SK-N-SH (cell line): ENCODE results near the gene SAMD4B. TPM values are rescaled to one million over a fixed set of nuclear protein-coding genes. Genes with fewer than 3 reads are reported as not detected.

Experiments used
- CTCF ChIA-PET: fragments of 300-600, 350-600 bp; formaldehyde crosslinking; extraction: SDS; loops from one replicate; lab custom pipeline; 2021; lab: Yijun Ruan, JAX
- POLR2A ChIA-PET: fragments of 350-600 bp; sonication (Branson Sonifier 250); formaldehyde crosslinking; extraction: SDS; loops from one replicate; lab custom pipeline; 2020; ENCODE audit warnings: antibody characterized with exemption, inconsistent platforms; lab: Yijun Ruan, JAX
- DNase-seq: peaks from one replicate; pipeline ENCODE4 v3.0.0; 2012
- H2AFZ ChIP-seq: fragments of 200-600 bp; sonication (generic); 2 replicates; pipeline ENCODE4 v1.8.1; 2016; ENCODE audit warnings: antibody characterized with exemption, mild to moderate bottlenecking, low read depth
- H3F3A ChIP-seq: fragments of 200-600 bp; sonication (generic); replicated peaks from 2 replicates; pipeline ENCODE3; 2016; ENCODE audit warnings: antibody characterized with exemption, mild to moderate bottlenecking; ENCODE audit not compliant: insufficient read depth
- H3K27ac ChIP-seq, 2 experiments: fragments of 200-500 bp in 1 of 2; fragments of 200-600 bp in 1 of 2; sonication (Bioruptor generic) in 1 of 2; sonication (generic), shearing (Covaris generic) in 1 of 2; 2 replicates each; pipeline versions ENCODE4 v1.5.1 to v1.6.1; 2014 to 2016; ENCODE audit warnings: low read depth in 2 of 2, inconsistent platforms in 1 of 2, low read length in 1 of 2, mild to moderate bottlenecking in 1 of 2, mixed read lengths in 1 of 2
- H3K27me3 ChIP-seq: fragments of 200-600 bp; sonication (generic), shearing (Covaris generic); 2 replicates; pipeline ENCODE4 v1.6.1; 2016; ENCODE audit warnings: mixed run types; ENCODE audit not compliant: insufficient read depth
- H3K36me3 ChIP-seq, 2 experiments: fragments of 200-500 bp in 1 of 2; fragments of 200-600 bp in 1 of 2; sonication (Bioruptor generic) in 1 of 2; sonication (generic) in 1 of 2; replicated peaks in 1 of 2; 2 replicates each; pipeline versions ENCODE3 to v1.5.1; 2014 to 2016; ENCODE audit warnings: low read length in 1 of 2, mild to moderate bottlenecking in 1 of 2; ENCODE audit not compliant: insufficient read depth in 2 of 2, control insufficient read depth in 1 of 2
- H3K4me1 ChIP-seq, 2 experiments: fragments of 200-500 bp in 1 of 2; fragments of 200-600 bp in 1 of 2; sonication (Bioruptor generic) in 1 of 2; sonication (generic), shearing (Covaris generic) in 1 of 2; 2 replicates each; pipeline versions ENCODE4 v1.5.1 to v1.6.1; 2014 to 2016; ENCODE audit warnings: low read depth in 1 of 2, low read length in 1 of 2, mixed run types in 1 of 2; ENCODE audit not compliant: insufficient read depth in 2 of 2, control insufficient read depth in 1 of 2
- H3K4me2 ChIP-seq: fragments of 200-600 bp; sonication (generic), shearing (Covaris generic); 2 replicates; pipeline ENCODE4 v1.6.1; 2017; ENCODE audit warnings: mixed run types
- H3K4me3 ChIP-seq, 2 experiments: fragments of 200-500 bp in 1 of 2; fragments of 200-600 bp in 1 of 2; sonication (Bioruptor generic) in 1 of 2; sonication (generic), shearing (Covaris generic) in 1 of 2; 2 replicates each; pipeline versions ENCODE4 v1.5.1 to v1.8.1; 2014 to 2016; ENCODE audit warnings: low read depth in 2 of 2, inconsistent platforms in 1 of 2, low read length in 1 of 2, mild to moderate bottlenecking in 1 of 2, mixed read lengths in 1 of 2, moderate library complexity in 1 of 2
- H3K79me2 ChIP-seq: fragments of 200-600 bp; sonication (generic); 2 replicates; pipeline ENCODE4 v1.8.1; 2017; ENCODE audit warnings: mild to moderate bottlenecking; ENCODE audit not compliant: insufficient read depth
- H3K9ac ChIP-seq: fragments of 200-600 bp; sonication (generic); 2 replicates; pipeline ENCODE4 v1.6.1; 2017; ENCODE audit warnings: mixed run types
- H3K9me2 ChIP-seq: fragments of 200-600 bp; sonication (generic); 2 replicates; pipeline ENCODE4 v1.6.1; 2017; ENCODE audit warnings: mixed run types
- H3K9me3 ChIP-seq: fragments of 200-600 bp; sonication (generic); 2 replicates; pipeline ENCODE4 v1.6.1; 2017; ENCODE audit warnings: mixed run types, mild to moderate bottlenecking, moderate library complexity
- H4K20me1 ChIP-seq: fragments of 200-600 bp; sonication (generic); 2 replicates; pipeline ENCODE4 v1.6.1; 2017; ENCODE audit warnings: mild to moderate bottlenecking, mixed run types; ENCODE audit not compliant: insufficient read depth
- CHD2 ChIP-seq: fragments of 150-350 bp; IDR thresholded peaks from 2 replicates; pipeline ENCODE4 v1.6.1; 2018; ENCODE audit warnings: low read length; ENCODE audit not compliant: partially characterized antibody
- CTCF ChIP-seq: fragments of 200-600 bp; sonication (generic); IDR thresholded peaks from 2 replicates; pipeline ENCODE4 v1.6.1; 2017; ENCODE audit warnings: antibody characterized with exemption, mild to moderate bottlenecking, moderate library complexity
- ELF1 ChIP-seq: IDR thresholded peaks from 2 replicates; pipeline ENCODE4 v1.4.0; 2012
- EP300 ChIP-seq, 2 experiments: IDR thresholded peaks; 2 replicates each; pipeline versions ENCODE4 v1.4.0 to v1.6.1; 2012; ENCODE audit warnings: borderline replicate concordance in 1 of 2, low read depth in 1 of 2, low read length in 1 of 2
- EZH2phosphoT487 ChIP-seq: fragments of 200-600 bp; sonication (generic); IDR thresholded peaks from 2 replicates; pipeline ENCODE4 v1.6.1; 2017; ENCODE audit warnings: low read depth, mixed run types, mild to moderate bottlenecking, antibody characterized with exemption, moderate library complexity, borderline replicate concordance
- FOXM1 ChIP-seq: IDR thresholded peaks from 2 replicates; pipeline ENCODE4 v1.4.0; 2012; ENCODE audit warnings: low read depth, mild to moderate bottlenecking
- GABPA ChIP-seq: IDR thresholded peaks from 2 replicates; pipeline ENCODE4 v1.4.0; 2012; ENCODE audit warnings: low read depth, mild to moderate bottlenecking
- MEF2A ChIP-seq: IDR thresholded peaks from 2 replicates; pipeline ENCODE4 v1.4.0; 2012; ENCODE audit warnings: low read depth, borderline replicate concordance
- MXI1 ChIP-seq: IDR thresholded peaks from 2 replicates; pipeline ENCODE4 v1.6.1; 2012; ENCODE audit warnings: mild to moderate bottlenecking, low read depth, low read length, improper control_type of control experiment
- NFIC ChIP-seq: IDR thresholded peaks from 2 replicates; pipeline ENCODE4 v1.4.0; 2012; ENCODE audit warnings: borderline replicate concordance
- PBX3 ChIP-seq: IDR thresholded peaks from 2 replicates; pipeline ENCODE4; 2012
- RCOR1 ChIP-seq: fragments of 150-350 bp; IDR thresholded peaks from 2 replicates; pipeline ENCODE4 v1.6.1; 2017; ENCODE audit warnings: antibody characterized with exemption, low read length
- RXRA ChIP-seq: IDR thresholded peaks from 2 replicates; pipeline ENCODE4 v1.4.0; 2012; ENCODE audit warnings: low read depth, mild to moderate bottlenecking, borderline replicate concordance
- SIN3A ChIP-seq: IDR thresholded peaks from 2 replicates; pipeline ENCODE4 v1.6.1; 2012; ENCODE audit warnings: low read depth, mild to moderate bottlenecking, low read length, moderate library complexity, borderline replicate concordance
- TCF12 ChIP-seq: IDR thresholded peaks from 2 replicates; pipeline ENCODE4 v1.4.0; 2012
- TEAD4 ChIP-seq: IDR thresholded peaks from 2 replicates; pipeline ENCODE4 v1.4.0; 2012; ENCODE audit warnings: mild to moderate bottlenecking, borderline replicate concordance; ENCODE audit not compliant: insufficient read depth
- USF2 ChIP-seq: fragments of 150-350 bp; IDR thresholded peaks from 2 replicates; pipeline ENCODE4 v1.6.1; 2017; ENCODE audit warnings: antibody characterized with exemption, low read length, low read depth, borderline replicate concordance
- ZBTB33 ChIP-seq: IDR thresholded peaks from 2 replicates; pipeline ENCODE4 v1.4.0; 2012; ENCODE audit warnings: low read depth, borderline replicate concordance
- WGBS: methylation state at CpG from one replicate; pipeline ENCODE4 v1.1.6; 2017; ENCODE audit warnings: low lambda C conversion rate; 5-methylcytosine and 5-hydroxymethylcytosine counted together
- polyA plus RNA-seq, 3 experiments: library from polyadenylated mRNA; depleted of rRNA; stranded (reverse); fragments of >200 nt; gene quantifications; 2 replicates each; pipeline ENCODE4 v1.2.3, GENCODE V29; 2012

The SAMD4B gene
- polyA plus RNA-seq, 1 of the 3 experiments (the other 2 are of a cell fraction) = 83.0 TPM

- H3K9ac ChIP-seq = no peak overlapping the region
- peaks cover 14% of the 10 kb centered on the region for H4K20me1 ChIP-seq
- peaks cover 23 to 33% of the 10 kb centered on the region in 2 experiments; a peak in 3 of 4 replicates for H3K4me1 ChIP-seq
- H2AFZ ChIP-seq = no peak overlapping the region
- peaks cover 67% of the 10 kb centered on the region for H3F3A ChIP-seq
- H3K4me3 ChIP-seq = no peak overlapping the region
- H3K9me3 ChIP-seq = no peaks in the 10 kb centered on the region
- H3K27ac ChIP-seq = peak overlapping the region in 1 of 2 experiments; percentile 92; a peak in 1 of 4 replicates
- ChIA-PET POLR2A (interaction anchor here (0.6 to 0.9 kb wide), 2 partner anchors 19 to 21 kb away, joined by 3 to 5 read pairs; no protein-coding TSS in a partner anchor), CTCF (interaction anchor here (0.9 to 1.2 kb wide), 5 partner anchors 8 to 36 kb away, joined by 3 to 4 read pairs (median 3); partner anchors contain the start of gene PLEKHG2)
- H3K79me2 ChIP-seq = peaks cover 25% of the 10 kb centered on the region
- WGBS = 91% methylated on average over 8 of the region's 8 CpGs
- peaks cover 21 to 33% of the 10 kb centered on the region in 2 experiments for H3K36me3 ChIP-seq
- H3K9me2 ChIP-seq = no peaks in the 10 kb centered on the region
- TF ChIP-seq GABPA (no peak), CHD2 (no peak), MEF2A (no peak), EP300 (IDR thresholded peaks at IDR 0.05; ENCODE audit: borderline replicate concordance in 1 of 2, low read depth in 1 of 2, low read length in 1 of 2) (no peak), USF2 (no peak), RCOR1 (no peak), RXRA (no peak), ELF1 (no peak), MXI1 (no peak), EZH2phosphoT487 (no peak), SIN3A (no peak), TEAD4 (no peak), PBX3 (no peak)
- H3K4me2 ChIP-seq = no peak overlapping the region
- no peaks in the 10 kb centered on the region for H3K27me3 ChIP-seq
- DNase-seq = no peak
Observed at GRCh38 chr19:39432677-39433025, 90.4 kb downstream of the SAMD4B start.

- peaks cover 14% of the 10 kb centered on the region for H4K20me1 ChIP-seq
- H3K9me2 ChIP-seq = no peaks in the 10 kb centered on the region
- H3K4me3 ChIP-seq = no peak overlapping the region
- peaks cover 25% of the 10 kb centered on the region for H3K79me2 ChIP-seq
- peak overlapping the region; percentile 99; the same call in 1 of the 2 replicates for H3K9ac ChIP-seq
- H3K36me3 ChIP-seq = peaks cover 21 to 33% of the 10 kb centered on the region in 2 experiments
- peak overlapping the region; percentile 99; the same call in 1 of the 2 replicates for H3K4me2 ChIP-seq
- 89% methylated on average over 8 of the region's 8 CpGs for WGBS
- peaks cover 61% of the 10 kb centered on the region for H3F3A ChIP-seq
- ChIA-PET POLR2A (interaction anchor here (1.1 kb wide), 1 partner anchor 20 kb away, joined by 3 read pairs; no protein-coding TSS in a partner anchor), CTCF (interaction anchor here (0.8 to 3.4 kb wide), 7 partner anchors 14 to 238 kb away, joined by 3 to 18 read pairs (median 4); partner anchors contain the start of genes EID2B and PLEKHG2)
- no peaks in the 10 kb centered on the region for H3K27me3 ChIP-seq
- H2AFZ ChIP-seq = no peak overlapping the region
- H3K9me3 ChIP-seq = no peaks in the 10 kb centered on the region
- H3K27ac ChIP-seq = peak overlapping the region in 1 of 2 experiments; percentile 92; a peak in 2 of 4 replicates
- no peak for DNase-seq
- peaks cover 19 to 27% of the 10 kb centered on the region in 2 experiments; a peak in 3 of 4 replicates for H3K4me1 ChIP-seq
- no peak for TF ChIP-seq FOXM1
- no peak for TF ChIP-seq CTCF
- no peak for TF ChIP-seq EP300 (IDR thresholded peaks at IDR 0.05; ENCODE audit: borderline replicate concordance in 1 of 2, low read depth in 1 of 2, low read length in 1 of 2)
- TF ChIP-seq TCF12 = no peak
- TF ChIP-seq PBX3 = no peak
- no peak for TF ChIP-seq MXI1
- TF ChIP-seq NFIC = no peak
- TF ChIP-seq ZBTB33 = no peak
- TF ChIP-seq USF2 = no peak
Observed at GRCh38 chr19:39433480-39434079, 91.4 kb downstream of the SAMD4B start.
